Measurements from ENCODE around the gene GPBAR1.

GPBAR1 gene

GRCh38 chr2:218281449-218281848 is 20.6 kb downstream of the GPBAR1 start:
- H3K27ac ChIP-seq (ENCODE audit: low read length) = no peak overlapping the region
- H3K9ac ChIP-seq (ENCODE audit: low read depth, low read length) = no peak overlapping the region; the same call in 1 of the 2 replicates
- H3K36me3 ChIP-seq (ENCODE audit: insufficient read depth, low read depth, low read length) = peaks cover 21% of the 10 kb centered on the region
- no peaks in the 10 kb centered on the region for H3K4me1 ChIP-seq (ENCODE audit: insufficient read depth, low read length)
- no peak overlapping the region for H3K4me3 ChIP-seq (ENCODE audit: low read length)
- H3K9me3 ChIP-seq (ENCODE audit: insufficient read depth, low read depth, low read length) = no peaks in the 10 kb centered on the region
- H3K27me3 ChIP-seq (ENCODE audit: insufficient read depth, low read length) = no peaks in the 10 kb centered on the region

DNA sequence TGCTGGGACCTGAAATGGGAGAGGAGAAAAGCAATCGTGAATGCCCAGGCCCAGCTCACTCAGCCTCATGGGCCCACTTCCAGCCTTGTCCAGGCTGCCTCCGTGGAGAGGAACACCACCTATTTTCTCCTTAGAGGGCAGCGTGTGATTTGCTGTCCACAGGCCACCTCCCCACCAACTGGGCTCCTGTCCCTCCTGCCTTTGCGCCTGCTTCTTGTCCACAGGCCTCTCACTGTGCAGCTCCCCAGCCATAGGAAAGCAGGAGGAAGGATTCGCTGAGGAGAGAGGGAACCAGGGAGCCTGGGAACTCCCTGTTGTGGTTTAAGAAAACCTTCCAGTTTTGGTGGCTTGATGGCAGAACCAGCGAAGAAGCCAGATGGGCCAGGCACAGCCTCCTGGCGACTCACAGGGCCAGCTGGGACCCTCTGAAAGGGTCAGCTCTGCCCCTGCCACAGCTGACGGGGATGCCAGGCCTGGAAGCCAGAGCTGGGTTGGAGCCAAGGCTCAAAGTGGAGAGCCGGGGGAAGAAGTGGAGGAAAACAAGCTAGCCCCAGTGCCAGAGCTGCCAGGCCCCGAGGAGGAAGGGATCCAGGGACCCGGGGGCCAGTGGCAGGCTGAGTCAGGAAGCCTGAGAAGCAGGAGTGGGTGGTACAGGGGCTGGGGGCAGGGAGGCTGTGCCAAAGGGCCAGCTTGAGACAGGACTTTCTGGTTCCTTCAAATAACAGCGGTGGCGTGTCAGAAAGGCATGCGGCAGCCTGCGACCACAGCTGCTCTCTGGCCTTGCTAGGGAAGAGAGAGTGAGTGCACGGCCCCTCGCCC is 21.6 kb downstream of the GPBAR1 start:
- no peak overlapping the region for H3K4me3 ChIP-seq (ENCODE audit: low read length)
- no peak overlapping the region for H3K27ac ChIP-seq (ENCODE audit: low read length)
- no peak overlapping the region for H3K9ac ChIP-seq (ENCODE audit: low read depth, low read length)

GRCh38 chr2:218284106-218284811 is 23.4 kb downstream of the GPBAR1 start:
- Histone ChIP-seq H3K36me3 (ENCODE audit: insufficient read depth, low read depth, low read length) (peaks cover 7% of the 10 kb centered on the region; the same call in 1 of the 2 replicates), H3K27ac (ENCODE audit: low read length) (no peak overlapping the region), H3K9me3 (ENCODE audit: insufficient read depth, low read depth, low read length) (no peaks in the 10 kb centered on the region), H3K4me1 (ENCODE audit: insufficient read depth, low read length) (peaks cover 5% of the 10 kb centered on the region), H3K27me3 (ENCODE audit: insufficient read depth, low read length) (no peaks in the 10 kb centered on the region), H3K9ac (ENCODE audit: low read depth, low read length) (no peak overlapping the region), H3K4me3 (ENCODE audit: low read length) (no peak overlapping the region)

More for the DNA sequence above, 21.6 kb downstream of the GPBAR1 start:
- Histone ChIP-seq H3K27me3 (ENCODE audit: insufficient read depth, low read length) (no peaks in the 10 kb centered on the region), H3K4me1 (ENCODE audit: insufficient read depth, low read length) (peaks cover 5% of the 10 kb centered on the region), H3K36me3 (ENCODE audit: insufficient read depth, low read depth, low read length) (peaks cover 14% of the 10 kb centered on the region), H3K9me3 (ENCODE audit: insufficient read depth, low read depth, low read length) (no peaks in the 10 kb centered on the region)

GRCh38 chr2:218285604-218286003 is 24.8 kb downstream of the GPBAR1 start:
- H3K27me3 ChIP-seq (ENCODE audit: insufficient read depth, low read length) = no peaks in the 10 kb centered on the region
- no peak overlapping the region for H3K27ac ChIP-seq (ENCODE audit: low read length)
- H3K4me1 ChIP-seq (ENCODE audit: insufficient read depth, low read length) = peaks cover 11% of the 10 kb centered on the region
- no peak overlapping the region for H3K9ac ChIP-seq (ENCODE audit: low read depth, low read length)
- no peak overlapping the region for H3K4me3 ChIP-seq (ENCODE audit: low read length)
- H3K36me3 ChIP-seq (ENCODE audit: insufficient read depth, low read depth, low read length) = no peaks in the 10 kb centered on the region
- H3K9me3 ChIP-seq (ENCODE audit: insufficient read depth, low read depth, low read length) = no peaks in the 10 kb centered on the region

- H3K9me3 ChIP-seq (ENCODE audit: insufficient read depth, low read depth, low read length) = no peaks in the 10 kb centered on the region
- no peak overlapping the region for H3K27ac ChIP-seq (ENCODE audit: low read length)
- H3K4me1 ChIP-seq (ENCODE audit: insufficient read depth, low read length) = peaks cover 11% of the 10 kb centered on the region
- H3K4me3 ChIP-seq (ENCODE audit: low read length) = peak overlapping the region; percentile 6; the same call in 1 of the 2 replicates
- no peaks in the 10 kb centered on the region for H3K36me3 ChIP-seq (ENCODE audit: insufficient read depth, low read depth, low read length)
- H3K27me3 ChIP-seq (ENCODE audit: insufficient read depth, low read length) = no peaks in the 10 kb centered on the region
- H3K9ac ChIP-seq (ENCODE audit: low read depth, low read length) = no peak overlapping the region
Measured at GRCh38 chr2:218286570-218287459, 26.0 kb downstream of the GPBAR1 start.

GRCh38 chr2:218289639-218290315 is 29.0 kb downstream of the GPBAR1 start:
- no peaks in the 10 kb centered on the region for H3K9me3 ChIP-seq (ENCODE audit: insufficient read depth, low read depth, low read length)
- H3K27ac ChIP-seq (ENCODE audit: low read length) = no peak overlapping the region
- no peaks in the 10 kb centered on the region for H3K36me3 ChIP-seq (ENCODE audit: insufficient read depth, low read depth, low read length)
- peaks cover 18% of the 10 kb centered on the region for H3K4me1 ChIP-seq (ENCODE audit: insufficient read depth, low read length)
- H3K27me3 ChIP-seq (ENCODE audit: insufficient read depth, low read length) = peaks cover 4% of the 10 kb centered on the region; the same call in 1 of the 2 replicates
- H3K9ac ChIP-seq (ENCODE audit: low read depth, low read length) = no peak overlapping the region
- H3K4me3 ChIP-seq (ENCODE audit: low read length) = no peak overlapping the region

DNA sequence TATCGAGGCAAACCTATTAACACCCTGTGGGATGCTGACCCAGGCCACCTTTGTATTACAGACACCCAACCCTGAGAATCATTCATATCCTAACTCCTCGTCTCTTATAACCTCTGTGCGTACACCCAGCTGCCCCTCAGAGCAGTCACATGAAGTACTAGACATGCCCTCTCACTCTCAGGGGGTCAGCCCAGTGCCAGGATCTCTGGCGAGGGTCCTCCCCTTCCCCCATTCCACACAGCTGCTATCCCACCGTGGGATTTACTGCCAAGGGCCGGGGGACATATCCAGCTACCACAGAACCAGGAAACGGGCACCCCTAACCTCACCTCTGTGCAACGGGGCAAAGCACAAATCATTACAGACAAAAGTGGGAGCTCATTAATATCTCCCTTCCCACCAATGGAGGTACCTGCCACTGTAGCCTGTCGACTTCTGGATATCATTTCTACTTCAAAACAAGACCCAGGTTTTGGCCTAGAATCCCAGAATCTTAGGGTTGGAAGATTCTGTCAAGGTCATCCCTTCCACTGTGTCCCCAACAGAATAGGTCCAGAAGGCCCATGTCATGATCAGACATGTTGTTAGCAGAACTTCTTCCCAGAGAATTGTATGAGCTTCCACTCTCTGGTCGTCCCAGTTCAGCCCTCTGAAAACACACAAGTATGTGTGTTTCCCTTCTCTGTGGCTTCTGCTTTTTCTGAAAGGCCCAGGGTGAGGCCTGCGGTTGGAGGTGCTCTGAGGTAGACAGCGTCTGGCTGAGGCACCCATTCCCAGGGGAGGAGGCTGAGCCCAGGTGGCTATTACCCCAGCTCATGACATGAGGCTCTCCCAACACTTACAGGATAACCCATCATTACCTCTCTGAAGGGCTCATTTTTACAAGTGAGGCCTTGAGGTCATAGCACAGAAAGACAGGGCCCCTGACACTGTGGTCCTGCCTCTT is 29.8 kb downstream of the GPBAR1 start:
- Histone ChIP-seq H3K4me1 (ENCODE audit: insufficient read depth, low read length) (peaks cover 25% of the 10 kb centered on the region), H3K27me3 (ENCODE audit: insufficient read depth, low read length) (peaks cover 4% of the 10 kb centered on the region; the same call in 1 of the 2 replicates), H3K4me3 (ENCODE audit: low read length) (no peak overlapping the region), H3K36me3 (ENCODE audit: insufficient read depth, low read depth, low read length) (no peaks in the 10 kb centered on the region), H3K9me3 (ENCODE audit: insufficient read depth, low read depth, low read length) (no peaks in the 10 kb centered on the region), H3K27ac (ENCODE audit: low read length) (no peak overlapping the region), H3K9ac (ENCODE audit: low read depth, low read length) (no peak overlapping the region)

DNA sequence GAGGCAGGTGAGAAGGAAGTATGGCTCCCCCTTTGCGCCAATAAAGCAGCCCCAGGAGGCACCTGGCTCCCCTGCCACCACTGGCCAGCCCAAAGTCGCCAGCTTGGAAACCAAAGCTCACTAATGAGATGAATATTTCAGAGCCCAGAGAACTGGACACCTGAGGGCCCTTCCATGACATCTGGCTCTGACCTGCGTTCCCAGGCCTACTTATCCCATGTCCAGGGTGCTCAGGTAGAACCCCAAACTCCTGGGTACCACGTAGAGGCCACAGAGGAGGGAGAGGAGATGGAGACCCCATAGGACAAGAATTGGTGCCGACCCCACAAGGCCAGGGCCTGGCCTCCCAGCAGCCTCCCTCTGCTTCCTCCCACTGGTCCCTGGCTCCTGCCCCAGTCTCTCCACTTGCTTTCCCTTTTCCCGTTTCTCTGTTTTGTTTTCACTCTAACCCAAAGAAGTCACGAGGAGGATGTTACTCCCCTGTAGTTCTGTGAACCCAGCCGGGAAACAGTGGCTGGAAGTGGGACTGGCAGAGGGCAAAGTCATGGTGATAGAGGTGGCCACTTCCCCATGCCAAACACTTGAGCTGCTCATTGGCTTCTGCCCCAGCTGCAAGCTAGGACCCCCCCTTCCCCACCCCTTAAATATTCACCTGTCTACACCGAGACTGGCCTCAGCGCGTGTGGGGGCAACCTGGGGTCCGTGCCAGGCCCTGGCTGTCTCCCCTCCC is 30.7 kb downstream of the GPBAR1 start:
- no peaks in the 10 kb centered on the region for H3K36me3 ChIP-seq (ENCODE audit: insufficient read depth, low read depth, low read length)
- H3K9ac ChIP-seq (ENCODE audit: low read depth, low read length) = peak overlapping the region; percentile 59; the same call in 1 of the 2 replicates
- H3K4me1 ChIP-seq (ENCODE audit: insufficient read depth, low read length) = peaks cover 25% of the 10 kb centered on the region
- peak overlapping the region; percentile 78 for H3K4me3 ChIP-seq (ENCODE audit: low read length)
- H3K27me3 ChIP-seq (ENCODE audit: insufficient read depth, low read length) = peaks cover 4% of the 10 kb centered on the region; the same call in 1 of the 2 replicates
- no peak overlapping the region for H3K27ac ChIP-seq (ENCODE audit: low read length)
- no peaks in the 10 kb centered on the region for H3K9me3 ChIP-seq (ENCODE audit: insufficient read depth, low read depth, low read length)

GRCh38 chr2:218292048-218293014 is 31.5 kb downstream of the GPBAR1 start, which contains the start of gene TMBIM1:
Gene TMBIM1 (minus strand): TSS chr2:218292503. CDS start chr2:218282141, 10,362 bp downstream.
- peak within 1 kb of the TSS; percentile 59; the same call in 1 of the 2 replicates for H3K9ac ChIP-seq (ENCODE audit: low read depth, low read length)
- H3K9me3 ChIP-seq (ENCODE audit: insufficient read depth, low read depth, low read length) = no peaks in the 10 kb centered on the region
- peaks cover 20% of the 10 kb centered on the region for H3K4me1 ChIP-seq (ENCODE audit: insufficient read depth, low read length)
- peaks cover 4% of the 10 kb centered on the region; the same call in 1 of the 2 replicates for H3K27me3 ChIP-seq (ENCODE audit: insufficient read depth, low read length)
- H3K4me3 ChIP-seq (ENCODE audit: low read length) = peak within 1 kb of the TSS; percentile 78
- no peak within 1 kb of the TSS for H3K27ac ChIP-seq (ENCODE audit: low read length)
- no peaks in the 10 kb centered on the region for H3K36me3 ChIP-seq (ENCODE audit: insufficient read depth, low read depth, low read length)
